NCI-H345 (cell line): ENCODE data around the gene BOLA3.
A peak's percentile ranks its signal among the peaks of the same experiment; 100 is the strongest.
"Not testable (repeated sequence)": the region's sequence is repeated elsewhere in the genome, so short reads cannot be mapped to it uniquely, and the experiment has no call there.

Experiments used
- DNase-seq: peaks from one replicate; lab custom pipeline; 2025; lab: John Stamatoyannopoulos, UW

Gene BOLA3

DNA sequence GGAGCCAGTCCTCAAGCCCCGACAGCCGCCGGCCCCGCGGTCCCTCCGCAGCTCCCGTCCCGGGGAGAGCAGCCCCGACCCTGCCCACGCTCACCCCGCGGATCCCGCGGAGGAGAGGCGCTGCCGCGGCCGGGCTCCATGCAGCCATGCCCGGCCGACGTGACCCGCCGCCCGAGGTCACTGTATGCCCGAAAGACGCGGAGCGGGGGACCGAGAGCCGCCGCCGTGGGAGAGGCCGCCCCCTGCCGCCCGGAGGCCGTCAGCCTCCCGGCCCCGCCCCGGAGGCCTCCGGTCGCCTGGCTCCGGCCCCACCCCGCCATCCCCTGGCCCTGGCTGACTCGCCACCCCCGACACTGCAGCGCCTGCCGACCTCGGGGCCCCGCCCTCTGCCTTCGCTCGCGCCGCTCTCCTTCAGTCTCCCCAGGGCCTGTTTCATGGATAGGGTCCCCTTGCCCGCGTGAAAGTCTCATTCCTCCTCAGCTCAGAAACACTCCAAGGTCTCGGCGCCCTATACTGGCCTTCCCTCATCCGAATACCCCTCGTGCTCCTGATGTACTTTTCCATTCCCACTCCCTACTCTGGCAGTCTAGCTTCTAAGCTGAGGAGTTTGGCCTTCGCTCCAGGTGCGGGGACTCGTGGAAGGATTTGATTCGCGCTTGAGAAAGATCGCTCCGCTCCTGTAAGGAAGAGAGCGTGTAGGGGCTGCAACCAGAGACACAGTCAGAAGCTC, at the start of gene BOLA3:
Gene BOLA3 (minus strand): TSS at position 186 of the 730 bp plus-strand sequence. CDS start 38 bp downstream, at position 148.
- DNase-seq: peak; percentile 79

- DNase-seq: no peak
Observed at GRCh38 chr2:74197049-74197448, 49.3 kb upstream of the BOLA3 start.

GRCh38 chr2:74194799-74195198, 47.1 kb upstream of the BOLA3 start:
- DNase-seq: no peak

DNA sequence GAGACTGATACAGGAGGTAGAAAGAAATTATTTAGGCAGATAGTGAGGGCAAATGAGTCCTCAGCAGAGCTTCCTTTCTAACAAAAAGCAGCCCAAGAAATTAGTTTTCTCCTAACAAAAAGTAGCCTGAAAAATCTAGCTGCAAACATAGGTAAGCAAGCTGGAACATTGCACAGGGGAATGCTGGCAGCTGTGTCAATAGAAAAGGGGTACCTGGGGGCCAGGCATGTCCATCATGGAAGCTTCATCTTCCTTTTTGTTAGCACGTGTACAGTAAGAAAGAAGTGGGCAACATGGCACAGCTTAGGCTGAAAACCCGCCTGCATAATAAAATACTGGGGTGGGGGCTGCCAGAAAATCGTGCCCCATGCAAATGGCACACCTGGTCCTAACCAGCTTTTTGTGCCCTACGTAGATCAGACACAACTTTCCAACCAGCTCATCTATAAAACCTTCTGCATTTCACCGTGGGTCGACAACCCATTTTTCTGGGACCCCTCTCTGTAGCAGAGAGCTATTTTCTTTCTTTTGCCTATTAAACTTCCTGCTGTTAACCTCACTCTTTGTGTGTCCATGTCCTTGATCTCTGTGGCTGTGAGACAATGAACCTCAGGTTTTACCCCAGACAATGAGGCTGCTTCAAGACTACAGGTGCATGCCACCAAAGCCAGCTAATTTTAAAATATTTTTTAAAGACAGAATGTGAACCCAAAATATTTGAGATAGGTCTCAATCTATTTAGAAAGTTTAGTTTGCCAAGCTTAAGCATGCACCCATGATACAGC, 44.1 kb upstream of the BOLA3 start:
- DNase-seq: peak; percentile 36

- no peak for DNase-seq
Observed at GRCh38 chr2:74188696-74189095, 41.0 kb upstream of the BOLA3 start.

- DNase-seq: peak; percentile 46
Observed at GRCh38 chr2:74188018-74188601, 40.4 kb upstream of the BOLA3 start.

- not testable (repeated sequence) for DNase-seq
Observed at GRCh38 chr2:74186706-74187105, 39.0 kb upstream of the BOLA3 start.

DNA sequence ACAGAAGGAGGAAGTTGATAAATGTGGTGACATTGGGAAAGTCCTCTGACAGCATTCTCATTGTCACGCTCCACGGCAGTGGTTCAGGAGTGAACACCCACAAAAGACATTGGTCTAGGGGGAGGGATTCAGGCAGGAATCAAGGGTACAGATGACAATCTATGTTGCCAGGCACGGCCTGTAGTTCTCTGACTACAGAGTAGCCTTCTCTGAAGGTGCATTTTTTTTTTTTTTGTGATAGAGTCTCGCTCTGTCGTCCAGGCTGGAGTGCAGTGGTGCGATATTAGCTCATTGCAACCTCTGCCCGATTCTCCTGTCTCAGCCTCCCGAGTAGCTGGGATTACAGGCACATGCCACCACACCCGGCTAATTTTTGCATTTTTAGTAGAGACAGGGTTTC, 38.3 kb upstream of the BOLA3 start:
- DNase-seq: no peak

DNA sequence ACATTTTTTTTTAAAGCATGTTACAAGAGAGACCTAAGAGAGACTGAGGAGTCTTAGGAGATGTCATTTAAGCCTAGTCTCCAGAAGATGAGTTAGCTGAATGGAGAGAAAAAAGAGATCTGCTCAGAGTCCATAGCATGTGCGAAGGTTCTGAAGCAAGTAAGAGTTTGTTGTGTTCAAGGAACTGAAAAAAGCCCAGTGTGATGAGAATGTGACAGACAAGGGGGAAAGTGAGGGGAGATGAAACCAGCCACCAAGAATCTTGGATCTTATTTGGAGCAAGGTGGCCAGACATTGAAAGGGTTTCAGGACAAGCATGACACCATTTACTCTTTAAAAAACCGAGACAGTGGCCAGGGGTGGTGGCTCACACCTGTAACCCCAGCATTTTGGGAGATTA, 36.2 kb upstream of the BOLA3 start:
- no peak for DNase-seq

- DNase-seq: no peak
Observed at GRCh38 chr2:74181739-74182138, 34.0 kb upstream of the BOLA3 start.

DNA sequence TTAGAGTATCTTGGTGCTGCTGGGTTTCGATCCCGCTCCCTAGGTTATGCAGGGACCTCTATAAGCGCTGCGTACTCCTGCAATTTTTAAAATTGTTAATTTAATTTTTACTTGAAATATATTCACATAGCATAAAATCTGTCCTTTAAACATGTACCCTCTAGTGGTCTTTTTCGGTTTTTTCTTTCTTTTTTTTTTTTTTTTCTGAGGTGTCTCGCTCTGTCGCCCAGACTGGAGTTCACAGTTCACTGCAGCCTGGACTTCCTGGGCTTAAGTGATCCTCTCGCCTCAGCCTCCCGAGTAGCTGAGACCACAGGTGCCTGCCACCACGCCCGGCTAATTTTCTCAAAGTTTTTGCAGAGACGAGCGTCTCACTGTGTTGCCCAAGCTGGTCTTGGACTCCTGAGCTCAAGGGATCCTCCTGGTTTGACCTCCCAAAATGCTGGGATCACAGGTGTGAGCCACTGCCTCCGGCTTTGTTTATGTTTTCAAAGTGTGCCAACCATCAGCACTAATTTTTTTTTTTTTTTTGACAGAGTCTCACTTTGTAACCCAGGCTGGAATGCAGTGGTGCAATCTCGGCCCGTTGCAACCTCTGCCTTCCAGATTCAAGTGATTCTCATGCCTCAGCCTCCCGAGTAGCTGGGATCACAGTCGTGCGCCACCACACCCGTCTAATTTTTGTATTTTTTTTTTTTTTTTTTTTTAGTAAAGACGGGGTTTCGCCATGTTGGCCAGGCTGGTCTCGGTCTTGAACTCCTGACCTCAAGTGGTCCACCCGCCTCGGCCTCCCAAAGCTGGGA, 31.6 kb upstream of the BOLA3 start:
- DNase-seq: no peak

GRCh38 chr2:74178211-74179062, 30.7 kb upstream of the BOLA3 start, which contains the start of gene MOB1A:
Gene MOB1A (minus strand): TSS chr2:74178879. CDS start chr2:74178674, 205 bp downstream.
- DNase-seq: peak; percentile 99

DNA sequence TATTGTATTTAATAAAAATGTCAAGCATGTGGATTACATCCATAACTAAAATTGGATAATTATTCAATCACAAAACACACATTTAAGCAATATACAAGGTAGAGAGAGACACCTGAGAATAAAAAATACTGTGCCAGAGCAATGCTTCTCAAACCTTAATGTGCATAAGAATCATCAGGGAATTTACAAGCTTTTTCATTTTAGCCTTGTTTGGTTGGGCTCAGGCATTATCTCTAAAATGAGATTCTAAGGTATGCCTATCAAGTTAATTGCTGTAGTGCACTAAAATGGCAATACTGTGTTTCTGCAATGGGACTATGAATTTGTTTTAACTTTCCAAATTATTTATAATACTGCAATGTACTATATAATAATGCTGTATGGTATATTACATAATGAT, 30.0 kb upstream of the BOLA3 start:
- no peak for DNase-seq

- peak; percentile 9 for DNase-seq
Observed at GRCh38 chr2:74174909-74175308, 27.2 kb upstream of the BOLA3 start.

- DNase-seq: no peak
Observed at GRCh38 chr2:74168739-74169138, 21.0 kb upstream of the BOLA3 start.

DNA sequence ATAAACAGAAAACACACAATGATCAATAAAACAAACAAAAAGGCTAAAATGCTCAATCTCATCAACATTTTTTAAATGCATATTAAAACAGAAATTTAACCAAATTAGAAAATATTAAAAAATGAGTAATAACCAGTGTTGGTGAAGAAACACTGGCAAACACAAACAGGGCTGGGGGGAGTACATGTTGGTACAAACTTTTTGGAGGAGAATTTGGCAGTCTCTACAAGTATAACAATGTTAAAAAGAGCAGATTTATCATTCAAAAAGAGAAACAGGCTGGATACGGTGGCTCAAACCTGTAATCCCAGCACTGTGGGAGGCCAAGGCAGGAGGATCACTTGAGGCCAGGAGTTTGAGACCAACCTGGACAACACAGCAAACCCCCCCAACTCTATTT, 17.0 kb upstream of the BOLA3 start:
- DNase-seq: no peak

GRCh38 chr2:74162951-74163350, 15.2 kb upstream of the BOLA3 start:
- DNase-seq: no peak

GRCh38 chr2:74155830-74156229, 8.1 kb upstream of the BOLA3 start:
- no peak for DNase-seq

DNA sequence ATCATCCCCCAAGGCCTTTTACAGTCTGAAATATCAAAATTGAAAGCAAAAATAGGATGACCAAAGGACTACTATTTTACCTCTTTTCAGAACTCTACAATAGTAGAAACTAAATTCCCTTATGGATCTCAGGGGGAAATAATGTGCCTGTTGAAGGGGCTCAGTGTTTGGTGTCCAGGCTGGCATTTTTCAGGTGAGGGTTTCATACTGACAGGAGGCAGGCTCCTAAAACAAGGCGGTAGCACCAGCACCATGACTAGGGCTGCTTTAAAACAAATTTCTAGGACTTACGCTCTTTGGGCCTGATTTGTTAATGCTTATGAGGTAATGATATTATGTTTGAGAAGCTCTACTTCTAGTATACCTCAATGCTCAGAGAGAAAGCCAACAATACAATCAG, 5.2 kb upstream of the BOLA3 start:
- no peak for DNase-seq

- DNase-seq: no peak
Observed at GRCh38 chr2:74149570-74150319, 2.0 kb upstream of the BOLA3 start.

GRCh38 chr2:74149247-74149525, 1.5 kb upstream of the BOLA3 start:
- no peak for DNase-seq
